ENCODE results near the gene PLAU.

DNA sequence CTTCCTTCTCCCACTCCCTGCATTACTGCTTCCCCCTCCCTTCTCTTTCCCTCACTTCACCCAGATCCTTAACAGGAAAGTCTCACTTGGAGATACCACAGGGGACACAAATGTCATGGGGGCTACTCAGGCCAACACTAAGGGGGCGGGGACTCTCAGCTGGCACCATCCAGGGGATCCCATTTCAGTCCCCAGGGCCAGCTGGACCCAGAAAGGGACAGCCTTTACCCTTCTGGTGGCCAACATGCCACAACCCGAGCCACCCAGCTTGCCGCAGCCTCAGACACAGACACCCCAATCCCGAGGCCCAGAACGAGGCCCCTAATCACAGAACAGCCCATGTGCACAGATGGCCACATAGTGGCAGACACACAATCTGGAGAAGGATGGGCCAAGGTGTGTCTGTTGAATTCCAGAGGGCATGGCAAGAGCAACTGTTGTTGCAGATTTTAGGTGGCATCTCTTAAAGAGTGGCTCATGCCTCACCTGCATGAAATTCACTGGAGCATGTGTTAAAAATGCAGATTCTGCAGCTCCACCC lies 42.2 kb upstream of the PLAU start:
- TF ChIP-seq, protein P1, sequence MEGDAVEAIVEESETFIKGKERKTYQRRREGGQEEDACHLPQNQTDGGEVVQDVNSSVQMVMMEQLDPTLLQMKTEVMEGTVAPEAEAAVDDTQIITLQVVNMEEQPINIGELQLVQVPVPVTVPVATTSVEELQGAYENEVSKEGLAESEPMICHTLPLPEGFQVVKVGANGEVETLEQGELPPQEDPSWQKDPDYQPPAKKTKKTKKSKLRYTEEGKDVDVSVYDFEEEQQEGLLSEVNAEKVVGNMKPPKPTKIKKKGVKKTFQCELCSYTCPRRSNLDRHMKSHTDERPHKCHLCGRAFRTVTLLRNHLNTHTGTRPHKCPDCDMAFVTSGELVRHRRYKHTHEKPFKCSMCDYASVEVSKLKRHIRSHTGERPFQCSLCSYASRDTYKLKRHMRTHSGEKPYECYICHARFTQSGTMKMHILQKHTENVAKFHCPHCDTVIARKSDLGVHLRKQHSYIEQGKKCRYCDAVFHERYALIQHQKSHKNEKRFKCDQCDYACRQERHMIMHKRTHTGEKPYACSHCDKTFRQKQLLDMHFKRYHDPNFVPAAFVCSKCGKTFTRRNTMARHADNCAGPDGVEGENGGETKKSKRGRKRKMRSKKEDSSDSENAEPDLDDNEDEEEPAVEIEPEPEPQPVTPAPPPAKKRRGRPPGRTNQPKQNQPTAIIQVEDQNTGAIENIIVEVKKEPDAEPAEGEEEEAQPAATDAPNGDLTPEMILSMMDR (IDR thresholded peaks at IDR 0.05), result no peak
- no peak for TF ChIP-seq POLR2A (IDR thresholded peaks at IDR 0.05)
